Neural cell (in vitro differentiated cells): ENCODE results near the gene TMEM181. TPM values are rescaled to one million over a fixed set of nuclear protein-coding genes. Genes with fewer than 3 reads are reported as not detected.

Experiments used
- H2AFZ ChIP-seq: fragments of 200-600, 300-800 bp; sonication (generic), shearing (Covaris generic); 2 replicates; pipeline ENCODE4 v1.6.0; 2014; ENCODE audit warnings: low read depth, mild to moderate bottlenecking, antibody characterized with exemption, low read length, moderate library complexity
- H3F3A ChIP-seq: fragments of 200-600 bp; shearing (Covaris generic); 2 replicates; pipeline ENCODE4 v1.6.1; 2016; ENCODE audit warnings: mild to moderate bottlenecking, moderate library complexity, mixed read lengths, antibody characterized with exemption, low read length; ENCODE audit not compliant: insufficient read depth, poor library complexity, severe bottlenecking
- H3K27ac ChIP-seq: fragments of 200-600, 300-800 bp; sonication (generic), shearing (Covaris generic); 2 replicates; pipeline ENCODE4 v1.5.1; 2014; ENCODE audit warnings: mild to moderate bottlenecking, low read length, moderate library complexity
- H3K27me3 ChIP-seq: fragments of 300-800, 200-600 bp; sonication (generic), shearing (Covaris generic); 2 replicates; pipeline ENCODE4 v1.6.0; 2014; ENCODE audit warnings: mild to moderate bottlenecking, low read depth, low read length, moderate library complexity; ENCODE audit not compliant: insufficient read depth
- H3K36me3 ChIP-seq: fragments of 300-800, 200-600 bp; sonication (generic), shearing (Covaris generic); 2 replicates; pipeline ENCODE4 v1.5.1; 2014; ENCODE audit warnings: mild to moderate bottlenecking, antibody characterized with exemption, low read length, moderate library complexity; ENCODE audit not compliant: insufficient read depth
- H3K4me2 ChIP-seq: fragments of 300-800, 200-600 bp; sonication (generic), shearing (Covaris generic); 2 replicates; pipeline ENCODE4 v1.6.0; 2014; ENCODE audit warnings: mild to moderate bottlenecking, low read length
- H3K4me3 ChIP-seq: fragments of 300-800, 200-600 bp; sonication (generic), shearing (Covaris generic); 2 replicates; pipeline ENCODE4 v1.5.1; 2014; ENCODE audit warnings: mild to moderate bottlenecking, low read length, moderate library complexity
- H3K79me2 ChIP-seq: fragments of 200-600 bp; shearing (Covaris generic); replicated peaks from 2 replicates; pipeline ENCODE4 v1.6.0; 2014; ENCODE audit warnings: mild to moderate bottlenecking, low read length, moderate library complexity; ENCODE audit not compliant: insufficient read depth
- H3K9ac ChIP-seq: fragments of 300-800, 200-600 bp; sonication (generic), shearing (Covaris generic); 2 replicates; pipeline ENCODE4 v1.6.1; 2016; ENCODE audit warnings: mild to moderate bottlenecking, low read length, mixed read lengths
- H3K9me2 ChIP-seq: fragments of 200-600 bp; shearing (Covaris generic); 2 replicates; pipeline ENCODE4 v1.6.1; 2016; ENCODE audit warnings: mild to moderate bottlenecking, low read length, mixed read lengths; ENCODE audit not compliant: insufficient read depth
- H3K9me3 ChIP-seq: fragments of 200-600, 300-800 bp; sonication (generic), shearing (Covaris generic); 2 replicates; pipeline ENCODE4 v1.6.1; 2016; ENCODE audit warnings: mild to moderate bottlenecking, mixed run types, low read length, moderate library complexity, mixed read lengths
- H4K20me1 ChIP-seq: fragments of 200-600 bp; shearing (Covaris generic); 2 replicates; pipeline ENCODE4 v1.6.1; 2016; ENCODE audit warnings: mild to moderate bottlenecking, mixed run types; ENCODE audit not compliant: insufficient read depth
- EP300 ChIP-seq: fragments of 450-650 bp; conservative IDR thresholded peaks from 2 replicates; pipeline ENCODE4 v1.6.1; 2014; ENCODE audit warnings: antibody characterized with exemption, mild to moderate bottlenecking, moderate library complexity; ENCODE audit not compliant: poor library complexity, severe bottlenecking
- EZH2 ChIP-seq: fragments of 200-600, 300-800 bp; shearing (Covaris generic), sonication (generic); IDR thresholded peaks from 2 replicates; pipeline ENCODE4 v1.6.1; 2014; ENCODE audit warnings: antibody characterized with exemption, low read length, borderline replicate concordance, mild to moderate bottlenecking; ENCODE audit not compliant: insufficient read depth, poor library complexity, severe bottlenecking
- MXI1 ChIP-seq: fragments of 450-650 bp; conservative IDR thresholded peaks from 2 replicates; pipeline ENCODE4 v1.6.1; 2014; ENCODE audit warnings: antibody characterized with exemption, mild to moderate bottlenecking; ENCODE audit not compliant: poor library complexity, severe bottlenecking
- POLR2AphosphoS5 ChIP-seq: IDR thresholded peaks from 2 replicates; pipeline ENCODE4 v1.6.1; 2012
- RAD21 ChIP-seq: fragments of 450-650 bp; conservative IDR thresholded peaks from 2 replicates; pipeline ENCODE4 v1.6.1; 2014; ENCODE audit warnings: antibody characterized with exemption, mild to moderate bottlenecking, moderate library complexity
- SMC3 ChIP-seq: fragments of 450-650 bp; conservative IDR thresholded peaks from 2 replicates; pipeline ENCODE4 v1.6.1; 2014; ENCODE audit warnings: antibody characterized with exemption, mild to moderate bottlenecking, moderate library complexity; ENCODE audit not compliant: poor library complexity
- TAF1 ChIP-seq: IDR thresholded peaks from 2 replicates; pipeline ENCODE4 v1.6.1; 2012; ENCODE audit warnings: low read depth
- polyA plus RNA-seq: library from polyadenylated mRNA; depleted of rRNA; stranded (reverse); fragments of >200 nt; gene quantifications from 2 replicates; pipeline ENCODE4 v1.2.3, GENCODE V29; 2014
- TF ChIP-seq, protein P1 (sequence below): IDR thresholded peaks from 2 replicates; pipeline ENCODE4 v1.6.1; 2012; ENCODE audit warnings: borderline replicate concordance
- TF ChIP-seq, protein P2 (sequence below): fragments of 450-650 bp; IDR thresholded peaks from 2 replicates; pipeline ENCODE4 v1.5.1; 2014; ENCODE audit warnings: antibody characterized with exemption, mild to moderate bottlenecking, moderate library complexity; ENCODE audit not compliant: poor library complexity, severe bottlenecking

The TMEM181 gene
- polyA plus RNA-seq, 1 donor from 2014 or later, result 47.6 TPM

DNA sequence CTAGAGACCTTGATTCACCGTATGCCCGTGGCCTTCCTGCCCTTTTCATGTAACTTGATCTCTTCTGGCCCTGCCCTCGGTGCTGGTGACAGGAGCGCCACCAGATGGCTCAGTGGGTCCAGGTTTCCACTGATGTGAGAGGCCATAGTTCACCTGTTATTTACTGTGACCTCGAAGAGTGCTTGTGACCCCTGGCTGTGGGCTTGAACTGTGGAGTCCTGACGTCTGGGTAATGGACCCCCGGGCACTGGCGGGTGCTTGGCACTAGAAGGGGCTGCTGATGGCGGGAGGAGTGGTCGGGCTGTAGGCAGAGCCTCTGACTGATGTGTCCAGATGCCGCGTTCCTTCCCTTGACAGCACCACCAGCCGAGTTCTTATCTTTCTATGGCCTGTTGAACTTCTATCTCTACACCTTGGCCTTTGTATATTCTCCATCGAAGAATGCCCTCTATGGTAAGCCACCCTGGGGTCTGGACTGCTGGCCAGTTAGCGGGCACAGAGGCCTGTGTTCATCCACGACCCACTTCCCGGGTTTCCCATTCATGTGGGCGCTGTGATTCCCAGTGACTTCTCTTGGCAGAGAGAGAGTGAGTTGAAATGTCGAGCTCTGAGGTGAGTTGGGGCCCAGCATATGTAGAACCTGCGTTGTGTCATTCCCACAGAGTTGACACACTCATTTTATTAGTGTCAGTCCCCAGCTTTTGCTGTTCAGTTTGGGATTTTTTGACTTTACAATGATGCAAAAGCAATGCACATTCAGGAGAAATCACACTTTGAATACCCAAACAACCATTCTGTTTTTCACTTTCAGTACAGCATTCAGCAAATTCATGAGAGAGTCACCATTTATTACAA lies 69.7 kb downstream of the TMEM181 start:
- no peak overlapping the region for H3K4me2 ChIP-seq
- H3K79me2 ChIP-seq, result no peaks in the 10 kb centered on the region
- no peaks in the 10 kb centered on the region for H3K27me3 ChIP-seq
- TF ChIP-seq POLR2AphosphoS5 (no peak), TAF1 (no peak), EZH2 (no peak), SMC3 (no peak), RAD21 (no peak), EP300 (no peak), MXI1 (no peak)
- TF ChIP-seq, protein P1, sequence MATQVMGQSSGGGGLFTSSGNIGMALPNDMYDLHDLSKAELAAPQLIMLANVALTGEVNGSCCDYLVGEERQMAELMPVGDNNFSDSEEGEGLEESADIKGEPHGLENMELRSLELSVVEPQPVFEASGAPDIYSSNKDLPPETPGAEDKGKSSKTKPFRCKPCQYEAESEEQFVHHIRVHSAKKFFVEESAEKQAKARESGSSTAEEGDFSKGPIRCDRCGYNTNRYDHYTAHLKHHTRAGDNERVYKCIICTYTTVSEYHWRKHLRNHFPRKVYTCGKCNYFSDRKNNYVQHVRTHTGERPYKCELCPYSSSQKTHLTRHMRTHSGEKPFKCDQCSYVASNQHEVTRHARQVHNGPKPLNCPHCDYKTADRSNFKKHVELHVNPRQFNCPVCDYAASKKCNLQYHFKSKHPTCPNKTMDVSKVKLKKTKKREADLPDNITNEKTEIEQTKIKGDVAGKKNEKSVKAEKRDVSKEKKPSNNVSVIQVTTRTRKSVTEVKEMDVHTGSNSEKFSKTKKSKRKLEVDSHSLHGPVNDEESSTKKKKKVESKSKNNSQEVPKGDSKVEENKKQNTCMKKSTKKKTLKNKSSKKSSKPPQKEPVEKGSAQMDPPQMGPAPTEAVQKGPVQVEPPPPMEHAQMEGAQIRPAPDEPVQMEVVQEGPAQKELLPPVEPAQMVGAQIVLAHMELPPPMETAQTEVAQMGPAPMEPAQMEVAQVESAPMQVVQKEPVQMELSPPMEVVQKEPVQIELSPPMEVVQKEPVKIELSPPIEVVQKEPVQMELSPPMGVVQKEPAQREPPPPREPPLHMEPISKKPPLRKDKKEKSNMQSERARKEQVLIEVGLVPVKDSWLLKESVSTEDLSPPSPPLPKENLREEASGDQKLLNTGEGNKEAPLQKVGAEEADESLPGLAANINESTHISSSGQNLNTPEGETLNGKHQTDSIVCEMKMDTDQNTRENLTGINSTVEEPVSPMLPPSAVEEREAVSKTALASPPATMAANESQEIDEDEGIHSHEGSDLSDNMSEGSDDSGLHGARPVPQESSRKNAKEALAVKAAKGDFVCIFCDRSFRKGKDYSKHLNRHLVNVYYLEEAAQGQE, result no peak
- TF ChIP-seq, protein P2, sequence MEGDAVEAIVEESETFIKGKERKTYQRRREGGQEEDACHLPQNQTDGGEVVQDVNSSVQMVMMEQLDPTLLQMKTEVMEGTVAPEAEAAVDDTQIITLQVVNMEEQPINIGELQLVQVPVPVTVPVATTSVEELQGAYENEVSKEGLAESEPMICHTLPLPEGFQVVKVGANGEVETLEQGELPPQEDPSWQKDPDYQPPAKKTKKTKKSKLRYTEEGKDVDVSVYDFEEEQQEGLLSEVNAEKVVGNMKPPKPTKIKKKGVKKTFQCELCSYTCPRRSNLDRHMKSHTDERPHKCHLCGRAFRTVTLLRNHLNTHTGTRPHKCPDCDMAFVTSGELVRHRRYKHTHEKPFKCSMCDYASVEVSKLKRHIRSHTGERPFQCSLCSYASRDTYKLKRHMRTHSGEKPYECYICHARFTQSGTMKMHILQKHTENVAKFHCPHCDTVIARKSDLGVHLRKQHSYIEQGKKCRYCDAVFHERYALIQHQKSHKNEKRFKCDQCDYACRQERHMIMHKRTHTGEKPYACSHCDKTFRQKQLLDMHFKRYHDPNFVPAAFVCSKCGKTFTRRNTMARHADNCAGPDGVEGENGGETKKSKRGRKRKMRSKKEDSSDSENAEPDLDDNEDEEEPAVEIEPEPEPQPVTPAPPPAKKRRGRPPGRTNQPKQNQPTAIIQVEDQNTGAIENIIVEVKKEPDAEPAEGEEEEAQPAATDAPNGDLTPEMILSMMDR, result no peak
- no peak overlapping the region for H2AFZ ChIP-seq
- H3K36me3 ChIP-seq, result peaks cover 13% of the 10 kb centered on the region
- H3K9me2 ChIP-seq, result no peaks in the 10 kb centered on the region
- no peaks in the 10 kb centered on the region for H3F3A ChIP-seq
- H3K4me3 ChIP-seq, result no peak overlapping the region
- no peak overlapping the region for H3K9ac ChIP-seq
- H3K27ac ChIP-seq, result no peak overlapping the region
- no peaks in the 10 kb centered on the region for H3K9me3 ChIP-seq
- no peaks in the 10 kb centered on the region for H4K20me1 ChIP-seq

DNA sequence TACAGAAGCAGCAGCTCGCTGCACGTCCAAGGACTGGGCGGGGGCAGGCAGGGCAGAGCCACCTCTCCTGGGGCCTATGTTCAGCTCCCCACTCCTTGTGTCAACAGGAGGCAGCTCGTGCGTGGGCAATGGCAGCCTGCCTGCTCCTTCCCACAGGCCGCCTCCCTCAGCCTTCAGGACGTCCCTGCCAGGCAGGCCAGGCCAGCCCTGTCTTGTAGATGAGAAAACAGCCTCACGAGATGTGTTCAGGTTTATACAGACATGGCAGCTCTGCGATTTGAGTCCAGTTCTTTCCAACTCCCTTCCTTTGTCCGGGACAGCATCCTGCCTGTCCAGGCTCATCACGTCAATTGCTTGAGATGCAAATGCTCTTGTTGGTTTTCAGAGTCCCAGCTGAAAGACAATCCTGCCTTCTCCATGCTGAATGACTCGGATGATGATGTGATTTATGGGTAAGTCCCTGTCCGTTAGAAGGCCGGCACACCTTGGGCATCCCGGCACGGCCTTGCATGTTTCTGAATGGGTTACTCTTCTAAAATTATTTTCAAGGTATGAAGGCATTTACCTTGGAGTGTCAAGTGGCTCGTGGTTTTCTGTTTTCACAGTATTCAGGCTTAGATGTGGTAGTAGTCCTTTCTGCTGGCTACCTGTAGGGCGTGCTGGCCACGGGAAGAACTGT lies 71.2 kb downstream of the TMEM181 start:
- H3K4me3 ChIP-seq, result no peak overlapping the region
- H4K20me1 ChIP-seq, result no peaks in the 10 kb centered on the region
- H2AFZ ChIP-seq, result no peak overlapping the region
- no peak for TF ChIP-seq TAF1
- TF ChIP-seq, protein P1, result no peak
- TF ChIP-seq RAD21, result no peak
- TF ChIP-seq, protein P2, result no peak
- TF ChIP-seq SMC3, result no peak
- no peak for TF ChIP-seq EZH2
- TF ChIP-seq MXI1, result no peak
- TF ChIP-seq POLR2AphosphoS5, result no peak
- TF ChIP-seq EP300, result no peak
- H3K9ac ChIP-seq, result no peak overlapping the region
- H3K27ac ChIP-seq, result no peak overlapping the region
- no peaks in the 10 kb centered on the region for H3F3A ChIP-seq
- no peaks in the 10 kb centered on the region for H3K79me2 ChIP-seq
- H3K36me3 ChIP-seq, result peaks cover 13% of the 10 kb centered on the region
- no peaks in the 10 kb centered on the region for H3K9me3 ChIP-seq
- no peak overlapping the region for H3K4me2 ChIP-seq
- no peaks in the 10 kb centered on the region for H3K9me2 ChIP-seq
- no peaks in the 10 kb centered on the region for H3K27me3 ChIP-seq
